GM18907 (cell line): ENCODE results near the gene PALLD.
"Not testable (repeated sequence)": the region's sequence is repeated elsewhere in the genome, so short reads cannot be mapped to it uniquely, and the experiment has no call there.

ENCODE experiments used
- ATAC-seq: cut with Tn5 transposase; IDR thresholded peaks from one replicate; pipeline ENCODE4 v1.9.1; 2021; ENCODE audit warnings: mild to moderate bottlenecking, moderate library complexity; ENCODE audit not compliant: unreplicated experiment

Gene PALLD

GRCh38 chr4:168724243-168724642, 227.4 kb downstream of the PALLD start:
- ATAC-seq: peak; percentile 63

DNA sequence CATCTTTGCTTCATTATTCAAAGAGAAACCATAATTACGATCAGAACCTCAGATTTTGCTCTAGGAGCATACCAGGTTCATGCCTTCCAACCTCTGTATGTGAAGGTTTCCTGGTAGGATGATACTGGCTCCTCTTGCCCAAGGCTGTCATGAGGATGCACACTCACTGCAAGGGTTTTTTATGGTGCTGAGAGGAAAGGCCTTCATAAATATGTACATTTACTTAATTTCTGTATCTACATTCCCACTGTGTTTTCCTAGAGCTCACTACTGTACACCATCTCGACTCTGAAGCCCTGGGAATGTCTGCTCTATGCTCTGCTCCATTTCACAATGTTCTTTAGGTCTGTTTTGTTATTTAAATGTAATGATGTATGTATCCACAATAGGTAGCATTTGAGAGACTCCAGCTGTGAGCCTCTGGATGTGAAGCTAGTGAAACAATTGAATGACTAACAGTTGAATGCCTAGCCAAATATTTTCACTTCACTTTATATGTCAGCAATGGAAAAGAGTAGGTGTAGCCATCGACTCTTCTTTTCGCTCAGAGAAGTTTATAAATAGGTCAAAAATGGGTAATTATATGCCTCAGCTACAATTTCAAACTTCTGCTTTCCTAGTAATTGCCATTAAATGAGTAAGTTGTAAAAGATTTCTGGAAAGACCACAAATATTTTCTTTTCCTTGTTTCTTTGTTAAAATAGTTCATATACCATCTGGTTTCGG, 228.0 kb downstream of the PALLD start:
- ATAC-seq: no peak

DNA sequence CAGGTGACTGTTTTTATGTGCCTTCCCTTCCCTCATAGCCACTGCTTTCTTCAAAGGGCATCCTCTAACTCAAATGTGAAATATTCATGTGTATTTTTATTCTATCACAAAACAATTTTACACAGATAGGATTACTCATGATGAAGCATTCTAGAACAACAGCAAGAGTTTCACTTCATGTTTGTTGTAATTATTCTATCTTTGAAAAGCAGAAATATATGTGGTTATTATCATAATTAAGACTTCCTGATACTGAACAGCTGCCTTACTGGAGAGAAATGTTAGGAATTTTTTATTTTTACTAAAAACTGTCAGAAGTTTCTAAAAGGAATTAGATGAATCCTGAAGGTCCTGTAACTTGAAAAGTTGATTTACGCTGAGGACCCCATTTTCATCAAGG, 229.1 kb downstream of the PALLD start:
- no peak for ATAC-seq

- ATAC-seq: not testable (repeated sequence)
Measured at GRCh38 chr4:168727181-168727580, 230.3 kb downstream of the PALLD start.

GRCh38 chr4:168731006-168731636, 234.3 kb downstream of the PALLD start:
- no peak for ATAC-seq

GRCh38 chr4:168731706-168732414, 235.0 kb downstream of the PALLD start:
- ATAC-seq: no peak

- ATAC-seq: no peak
Measured at GRCh38 chr4:168732714-168733113, 235.9 kb downstream of the PALLD start.

- no peak for ATAC-seq
Measured at GRCh38 chr4:168734703-168735678, 238.1 kb downstream of the PALLD start.

- no peak for ATAC-seq
Measured at GRCh38 chr4:168735735-168736134, 238.9 kb downstream of the PALLD start.

GRCh38 chr4:168736860-168737805, 240.3 kb downstream of the PALLD start:
- ATAC-seq: no peak

DNA sequence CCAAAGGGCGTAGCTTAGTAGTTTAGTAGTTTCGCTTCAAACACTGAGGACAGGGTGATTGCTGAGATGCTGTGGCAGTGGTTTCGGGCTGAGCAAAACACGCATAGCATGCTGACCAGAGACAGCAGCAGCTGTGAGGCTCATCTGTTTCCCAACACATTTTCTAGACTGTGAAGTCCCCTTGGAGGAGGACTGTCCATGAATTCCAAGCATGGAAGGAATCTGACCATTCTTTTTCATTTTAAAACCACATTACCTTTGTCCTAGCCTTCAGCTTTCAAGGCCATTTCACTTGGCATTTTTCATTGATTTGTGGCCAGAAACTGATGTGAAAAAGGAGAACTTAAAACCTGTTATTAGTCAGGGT, 240.9 kb downstream of the PALLD start:
- ATAC-seq: no peak

- ATAC-seq: no peak
Measured at GRCh38 chr4:168739886-168740285, 243.0 kb downstream of the PALLD start.

DNA sequence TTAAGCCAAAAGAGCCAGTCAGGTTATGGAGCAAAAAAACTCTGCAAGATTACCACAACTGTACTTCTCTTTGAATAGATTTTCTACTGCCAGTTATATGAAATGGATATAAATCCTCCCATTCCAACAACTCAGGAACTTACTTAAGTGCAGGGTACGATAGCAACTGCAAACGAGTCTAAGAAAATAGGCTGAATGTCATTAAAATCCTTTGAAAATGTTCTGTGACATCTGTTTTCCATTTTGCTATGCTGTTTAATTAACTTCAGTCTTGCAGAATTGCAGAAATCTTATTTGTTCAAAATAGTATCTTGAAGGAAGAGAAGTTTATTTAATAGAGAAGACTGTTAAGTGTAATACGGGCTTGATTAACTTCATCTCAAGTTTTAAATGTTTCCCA, 243.8 kb downstream of the PALLD start:
- ATAC-seq: no peak

DNA sequence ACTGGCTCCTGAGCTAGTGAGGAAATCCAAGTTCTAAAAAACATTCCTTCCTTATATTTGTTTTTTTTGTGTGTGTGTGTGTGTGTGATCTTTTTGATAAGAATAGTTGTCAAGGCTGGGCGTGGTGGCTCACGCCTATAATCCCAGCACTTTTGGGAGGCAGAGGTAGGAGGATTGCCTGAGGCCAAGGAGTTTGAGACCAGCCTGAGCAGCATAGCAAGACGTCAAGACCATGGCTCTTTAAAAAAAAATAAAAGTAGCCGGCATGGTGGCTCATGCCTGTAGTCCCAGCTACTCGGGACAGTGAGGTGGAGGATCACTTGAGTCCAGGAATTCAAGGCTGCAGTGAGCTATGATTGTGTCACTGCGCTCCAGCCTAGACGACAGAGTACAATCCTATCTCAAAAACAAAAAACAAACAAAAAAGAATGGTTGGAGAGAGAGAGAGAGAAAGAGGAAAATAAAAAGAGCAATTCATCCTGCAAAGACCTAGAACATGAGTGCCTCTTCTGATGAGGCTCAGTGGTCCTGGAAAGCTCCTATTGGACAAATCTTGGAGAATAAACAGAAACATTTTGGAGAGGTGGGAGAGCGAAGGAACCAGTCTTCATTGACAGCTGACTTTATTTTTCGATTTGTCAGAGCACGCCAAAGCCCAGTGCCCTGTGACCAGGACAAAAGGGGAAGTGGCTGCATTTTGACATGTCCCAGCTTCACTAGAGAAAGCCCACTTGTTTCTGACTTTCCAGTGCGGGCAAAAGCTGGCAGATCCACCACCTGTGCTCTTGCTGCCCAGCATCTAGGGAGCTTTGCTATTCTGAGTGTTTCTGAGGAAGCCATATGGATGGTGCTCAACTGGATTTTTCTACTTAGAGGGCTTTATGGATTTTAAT, 244.7 kb downstream of the PALLD start:
- no peak for ATAC-seq

DNA sequence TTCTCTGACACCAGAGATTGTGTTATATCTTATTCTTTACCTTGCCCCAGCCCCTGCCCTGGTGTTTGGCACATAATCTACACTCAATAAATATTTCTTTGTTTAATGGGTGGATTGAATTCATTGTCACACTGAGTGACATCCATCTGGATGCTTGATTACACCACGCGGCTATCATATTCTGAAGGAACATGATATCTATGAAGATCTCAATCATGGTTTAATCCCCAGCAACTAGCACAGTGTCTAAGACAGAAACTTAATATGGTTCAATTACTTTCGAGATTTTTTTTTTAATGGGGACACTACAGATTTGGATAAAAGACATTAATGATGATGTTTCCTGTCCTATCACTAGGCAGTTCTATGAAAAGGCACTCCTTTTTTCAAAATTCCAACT, 246.3 kb downstream of the PALLD start:
- ATAC-seq: no peak

DNA sequence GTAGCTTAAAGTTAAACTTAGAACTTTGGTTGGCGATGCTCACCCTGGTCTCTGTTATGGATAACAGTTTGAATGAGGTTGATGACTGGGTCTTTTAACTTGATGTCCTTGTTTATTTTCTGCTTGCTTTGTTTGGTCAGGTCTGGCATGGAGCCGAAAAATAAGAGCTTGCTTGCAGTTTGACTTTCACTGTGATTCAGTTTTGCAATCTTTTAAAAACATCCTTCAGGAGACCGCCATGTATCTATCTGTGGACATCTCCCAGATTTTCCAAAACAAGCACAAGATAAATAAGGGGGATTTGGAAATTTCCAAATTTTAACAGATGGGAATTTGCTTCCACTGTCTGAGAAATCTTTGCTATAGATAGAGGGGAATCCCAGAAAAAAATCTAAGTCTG, 246.7 kb downstream of the PALLD start:
- no peak for ATAC-seq

GRCh38 chr4:168744021-168744420, 247.2 kb downstream of the PALLD start:
- ATAC-seq: no peak

DNA sequence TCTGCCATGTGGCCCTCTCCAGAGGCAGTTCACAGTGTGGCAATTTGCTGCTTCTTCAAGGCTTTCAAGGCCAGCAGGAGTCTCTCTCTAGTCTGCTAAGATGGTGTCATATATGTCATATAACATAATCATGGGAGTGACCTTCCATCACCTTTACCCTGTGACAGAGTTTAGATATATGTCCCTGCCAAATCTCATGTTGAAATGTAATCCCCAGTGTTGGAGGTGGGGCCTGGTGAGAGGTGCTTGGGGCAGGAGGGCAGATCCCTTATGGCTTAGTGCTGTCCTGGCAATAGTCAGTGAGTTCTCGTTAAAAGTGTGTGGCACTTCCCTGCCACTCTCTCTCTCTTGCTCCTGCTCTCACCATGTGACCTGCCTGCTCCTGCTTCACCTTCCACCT, 252.0 kb downstream of the PALLD start:
- ATAC-seq: no peak
